Vagina (tissue), 2 donors: ENCODE results near the gene EEIG1.

Experiments used
- CTCF ChIP-seq, 3 experiments: fragments of 450-650 bp in 2 of 3; fragments of 200-600 bp in 1 of 3; sonication (generic) in 1 of 3; IDR thresholded peaks; one replicate each; pipeline ENCODE4 v1.5.1; 2017 to 2019; ENCODE audit warnings: antibody characterized with exemption in 3 of 3, mild to moderate bottlenecking in 2 of 3, moderate library complexity in 2 of 3
- POLR2A ChIP-seq, 2 donors: fragments of 450-650 bp; IDR thresholded peaks; one replicate each; pipeline ENCODE4 v1.6.1; 2017; ENCODE audit warnings: antibody characterized with exemption in 2 of 2, mild to moderate bottlenecking in 2 of 2, moderate library complexity in 2 of 2

- TF ChIP-seq POLR2A (IDR thresholded peaks at IDR 0.05): no peak
- no peak for TF ChIP-seq CTCF (IDR thresholded peaks at IDR 0.05)
Observed at GRCh38 chr9:127959398-127959797, 21.4 kb downstream of the EEIG1 start.
